Vagina (tissue), 2 donors: ENCODE results near the gene C19orf53. TPM values are rescaled to one million over a fixed set of nuclear protein-coding genes. Genes with fewer than 3 reads are reported as not detected.
"Not testable (repeated sequence)": the region's sequence is repeated elsewhere in the genome, so short reads cannot be mapped to it uniquely, and the experiment has no call there.

ENCODE experiments used
- DNase-seq, 2 donors: peaks; one replicate each; pipeline ENCODE4 v3.0.0-alpha.2; 2017; ENCODE audit errors: extremely low spot score in 2 of 2
- H3K27ac ChIP-seq: fragments of 200-600 bp; sonication (generic); one replicate; pipeline ENCODE4 v1.5.1; 2019
- H3K27me3 ChIP-seq: fragments of 200-600 bp; sonication (generic); one replicate; pipeline ENCODE4 v1.5.1; 2019
- H3K36me3 ChIP-seq, 2 donors: fragments of 200-600 bp; sonication (generic); one replicate each; pipeline ENCODE4 v1.5.1; 2017 to 2019
- H3K4me1 ChIP-seq: fragments of 200-600 bp; sonication (generic); one replicate; pipeline ENCODE4 v1.5.1; 2019
- H3K4me3 ChIP-seq, 2 donors: fragments of 200-600 bp; sonication (generic); 1 replicate in 1 of 2; 2 replicates in 1 of 2; pipeline ENCODE4 v1.5.1; 2016 to 2019
- H3K9me3 ChIP-seq: fragments of 200-600 bp; sonication (generic); one replicate; pipeline ENCODE4 v1.5.1; 2019
- POLR2A ChIP-seq, 2 donors: fragments of 450-650 bp; IDR thresholded peaks; one replicate each; pipeline ENCODE4 v1.6.1; 2017; ENCODE audit warnings: antibody characterized with exemption in 2 of 2, mild to moderate bottlenecking in 2 of 2, moderate library complexity in 2 of 2
- POLR2AphosphoS5 ChIP-seq, 2 donors: sonication (generic); formaldehyde crosslinking; IDR thresholded peaks; one replicate each; pipeline ENCODE4 v1.9.0; 2017; ENCODE audit warnings: antibody characterized with exemption in 2 of 2, mild to moderate bottlenecking in 2 of 2, low read depth in 1 of 2; ENCODE audit not compliant: insufficient read depth in 1 of 2
- intact Hi-C: fragments of 100-400 bp; cut with DNase I; formaldehyde crosslinking; loops from one replicate; pipeline ENCODE4 v1.15.1; 2023
- total RNA-seq: library from RNA; depleted of rRNA; stranded (reverse); fragments of >200 nt; gene quantifications from one replicate; pipeline ENCODE4 v1.2.3, GENCODE V29; 2016
- TF ChIP-seq, protein P1 (sequence below), 3 experiments: fragments of 450-650 bp in 2 of 3; fragments of 200-600 bp in 1 of 3; sonication (generic) in 1 of 3; IDR thresholded peaks; one replicate each; pipeline ENCODE4 v1.5.1; 2017 to 2019; ENCODE audit warnings: antibody characterized with exemption in 3 of 3, mild to moderate bottlenecking in 2 of 3, moderate library complexity in 2 of 3

The C19orf53 gene
- total RNA-seq, 1 donor from 2014 or later = 189 TPM

DNA sequence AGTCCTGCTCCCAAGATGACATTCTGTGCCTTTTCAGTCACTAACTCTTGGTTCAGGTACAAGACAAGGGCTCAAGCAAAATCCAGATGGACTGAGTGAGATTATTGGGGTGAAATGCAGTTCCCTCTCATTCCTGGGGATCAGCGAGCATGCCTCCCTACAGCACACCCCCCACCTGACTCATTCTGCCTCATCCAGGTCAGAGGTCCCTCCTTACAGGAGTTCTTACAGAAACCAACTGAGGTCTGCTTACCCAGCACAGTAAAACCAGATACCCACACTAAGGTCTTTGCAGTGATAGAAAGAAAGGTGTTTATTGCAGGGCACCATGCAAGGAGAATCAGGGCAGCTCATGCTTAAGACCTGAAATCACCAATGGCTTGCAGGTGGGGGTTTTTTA, 31.5 kb upstream of the C19orf53 start:
- intact Hi-C loops = no loop called here
- H3K36me3 ChIP-seq = no peaks in the 10 kb centered on the region
- H3K9me3 ChIP-seq = no peaks in the 10 kb centered on the region

DNA sequence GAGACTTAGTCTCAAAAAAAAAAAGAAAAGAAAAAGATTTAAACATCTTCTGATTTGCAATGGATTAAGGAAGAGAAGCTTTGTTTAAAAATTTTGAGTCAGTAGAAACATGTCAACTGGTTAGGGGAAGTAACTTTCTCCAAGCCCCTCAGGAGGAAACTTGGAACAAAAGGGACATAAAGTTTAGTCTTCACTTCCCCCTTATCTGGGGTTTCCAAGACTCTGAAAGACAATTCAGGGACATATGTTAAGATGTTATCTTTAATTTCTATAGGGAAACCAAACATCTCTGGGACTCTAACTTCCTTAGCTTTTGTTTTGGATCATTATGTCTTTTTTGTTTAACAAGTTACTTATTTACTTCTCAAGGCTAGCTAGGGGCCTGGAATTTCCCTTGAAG, 30.1 kb upstream of the C19orf53 start:
- no peak overlapping the region for H3K4me3 ChIP-seq
- TF ChIP-seq POLR2A (IDR thresholded peaks at IDR 0.05) (no peak), POLR2AphosphoS5 (IDR thresholded peaks at IDR 0.05; ENCODE audit: insufficient read depth in 1 of 2, low read depth in 1 of 2) (no peak)
- TF ChIP-seq, protein P1, sequence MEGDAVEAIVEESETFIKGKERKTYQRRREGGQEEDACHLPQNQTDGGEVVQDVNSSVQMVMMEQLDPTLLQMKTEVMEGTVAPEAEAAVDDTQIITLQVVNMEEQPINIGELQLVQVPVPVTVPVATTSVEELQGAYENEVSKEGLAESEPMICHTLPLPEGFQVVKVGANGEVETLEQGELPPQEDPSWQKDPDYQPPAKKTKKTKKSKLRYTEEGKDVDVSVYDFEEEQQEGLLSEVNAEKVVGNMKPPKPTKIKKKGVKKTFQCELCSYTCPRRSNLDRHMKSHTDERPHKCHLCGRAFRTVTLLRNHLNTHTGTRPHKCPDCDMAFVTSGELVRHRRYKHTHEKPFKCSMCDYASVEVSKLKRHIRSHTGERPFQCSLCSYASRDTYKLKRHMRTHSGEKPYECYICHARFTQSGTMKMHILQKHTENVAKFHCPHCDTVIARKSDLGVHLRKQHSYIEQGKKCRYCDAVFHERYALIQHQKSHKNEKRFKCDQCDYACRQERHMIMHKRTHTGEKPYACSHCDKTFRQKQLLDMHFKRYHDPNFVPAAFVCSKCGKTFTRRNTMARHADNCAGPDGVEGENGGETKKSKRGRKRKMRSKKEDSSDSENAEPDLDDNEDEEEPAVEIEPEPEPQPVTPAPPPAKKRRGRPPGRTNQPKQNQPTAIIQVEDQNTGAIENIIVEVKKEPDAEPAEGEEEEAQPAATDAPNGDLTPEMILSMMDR (IDR thresholded peaks at IDR 0.05) = no peak
- H3K27me3 ChIP-seq = no peaks in the 10 kb centered on the region
- DNase-seq = no peak
- H3K27ac ChIP-seq = no peak overlapping the region
- peaks cover 11% of the 10 kb centered on the region for H3K4me1 ChIP-seq
- intact Hi-C loops = no loop called here
- H3K9me3 ChIP-seq = no peaks in the 10 kb centered on the region
- H3K36me3 ChIP-seq = no peaks in the 10 kb centered on the region

More for the DNA sequence above, 31.5 kb upstream of the C19orf53 start:
- Histone ChIP-seq H3K4me3 (no peak overlapping the region), H3K27ac (no peak overlapping the region), H3K27me3 (no peaks in the 10 kb centered on the region), H3K4me1 (no peaks in the 10 kb centered on the region)
- TF ChIP-seq POLR2A (IDR thresholded peaks at IDR 0.05) = no peak
- no peak for TF ChIP-seq POLR2AphosphoS5 (IDR thresholded peaks at IDR 0.05; ENCODE audit: insufficient read depth in 1 of 2, low read depth in 1 of 2)
- TF ChIP-seq, protein P1 (IDR thresholded peaks at IDR 0.05) = no peak
- DNase-seq = no peak

DNA sequence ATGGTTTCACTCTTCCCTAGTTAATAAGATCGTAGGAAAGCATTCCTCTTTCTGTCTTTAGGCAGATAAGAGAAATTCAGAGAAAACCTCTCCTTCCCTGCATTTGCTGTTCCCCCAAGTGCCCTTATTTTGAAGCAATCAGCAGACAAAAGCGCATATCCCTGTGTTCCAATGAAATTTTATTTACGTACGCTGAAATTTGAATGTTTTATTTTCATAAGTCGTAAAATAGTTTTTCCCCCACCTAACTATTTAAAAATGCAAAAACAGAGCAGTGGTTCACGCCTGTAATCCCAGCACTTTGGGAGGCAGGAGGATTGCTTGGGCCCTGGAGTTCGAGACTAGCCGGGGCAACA, 27.2 kb upstream of the C19orf53 start:
- intact Hi-C loops = no loop called here
- H3K9me3 ChIP-seq = no peaks in the 10 kb centered on the region
- TF ChIP-seq POLR2A (IDR thresholded peaks at IDR 0.05) = no peak
- TF ChIP-seq POLR2AphosphoS5 (IDR thresholded peaks at IDR 0.05; ENCODE audit: insufficient read depth in 1 of 2, low read depth in 1 of 2) = no peak
- TF ChIP-seq, protein P1 (IDR thresholded peaks at IDR 0.05) = no peak
- peaks cover 0 to 7% of the 10 kb centered on the region in 2 donors for H3K36me3 ChIP-seq
- H3K4me3 ChIP-seq = peak overlapping the region; percentile 85 to 87
- H3K27ac ChIP-seq = peak overlapping the region; percentile 25
- H3K4me1 ChIP-seq = peaks cover 13% of the 10 kb centered on the region
- DNase-seq = no peak
- H3K27me3 ChIP-seq = no peaks in the 10 kb centered on the region

DNA sequence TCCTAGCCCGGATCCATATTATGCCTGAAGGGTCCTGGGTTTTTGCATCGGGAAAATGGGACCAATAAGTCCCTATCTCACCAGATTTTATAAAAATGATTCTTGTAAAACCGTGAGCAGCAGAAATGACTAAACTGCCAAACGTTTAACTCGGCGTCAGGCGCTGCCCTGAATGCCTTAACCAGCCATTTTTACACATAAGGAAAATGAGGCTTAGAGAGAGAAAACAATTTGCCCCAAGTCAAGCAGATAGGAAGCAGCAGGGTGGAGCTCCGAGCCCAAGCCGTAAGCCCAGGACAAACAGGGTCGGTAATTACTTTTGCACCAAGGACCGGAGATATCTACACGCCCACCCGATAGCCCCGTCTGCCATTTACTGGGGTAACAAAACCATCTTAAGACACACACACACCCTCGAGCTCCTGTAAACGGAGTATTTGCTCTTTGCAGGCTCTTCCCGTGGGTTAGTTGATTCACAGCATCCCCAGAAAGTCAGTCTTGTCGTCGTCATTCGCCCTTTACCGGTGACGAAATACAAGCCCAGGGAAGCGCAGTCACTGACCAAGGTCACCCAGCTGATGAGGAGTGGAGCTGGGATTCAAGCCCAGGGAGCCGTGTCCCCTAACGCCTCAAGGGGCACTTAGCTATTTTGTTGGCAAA, 26.0 kb upstream of the C19orf53 start:
- peaks cover 13% of the 10 kb centered on the region for H3K4me1 ChIP-seq
- peak overlapping the region; percentile 88 for H3K27ac ChIP-seq
- DNase-seq = no peak
- H3K27me3 ChIP-seq = no peaks in the 10 kb centered on the region
- H3K36me3 ChIP-seq = peaks cover 0 to 18% of the 10 kb centered on the region in 2 donors
- H3K4me3 ChIP-seq = peak overlapping the region; percentile 85 to 87
- intact Hi-C loops = no loop called here
- H3K9me3 ChIP-seq = no peaks in the 10 kb centered on the region
- no peak for TF ChIP-seq POLR2A (IDR thresholded peaks at IDR 0.05)
- TF ChIP-seq, protein P1 (IDR thresholded peaks at IDR 0.05) = no peak
- TF ChIP-seq POLR2AphosphoS5 (IDR thresholded peaks at IDR 0.05; ENCODE audit: insufficient read depth in 1 of 2, low read depth in 1 of 2) = no peak

DNA sequence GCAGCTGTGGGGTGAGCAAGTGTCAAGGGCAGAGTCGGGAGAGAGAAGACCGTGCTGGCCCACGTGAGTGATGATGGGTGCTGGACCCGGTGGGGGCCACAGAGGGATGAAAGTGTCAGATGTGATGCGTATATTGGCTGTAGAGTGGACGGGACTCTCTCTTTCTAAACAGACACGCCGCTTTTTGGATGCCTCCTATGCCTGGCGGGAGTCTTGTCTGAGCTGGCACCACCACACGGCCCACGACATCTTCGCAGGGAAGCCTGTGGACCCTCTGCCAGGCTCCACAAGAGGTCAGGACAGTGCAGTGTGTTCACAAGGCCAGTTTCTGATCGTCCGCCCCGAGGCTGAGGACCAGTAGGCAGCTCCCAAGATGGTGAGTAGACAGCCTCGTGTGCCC, 22.8 kb upstream of the C19orf53 start:
- no peak for DNase-seq
- H3K27ac ChIP-seq = no peak overlapping the region
- intact Hi-C loops = no loop called here
- no peaks in the 10 kb centered on the region for H3K9me3 ChIP-seq
- H3K27me3 ChIP-seq = no peaks in the 10 kb centered on the region
- H3K4me1 ChIP-seq = peaks cover 13% of the 10 kb centered on the region
- no peak for TF ChIP-seq POLR2A (IDR thresholded peaks at IDR 0.05)
- TF ChIP-seq POLR2AphosphoS5 (IDR thresholded peaks at IDR 0.05; ENCODE audit: insufficient read depth in 1 of 2, low read depth in 1 of 2) = no peak
- TF ChIP-seq, protein P1 (IDR thresholded peaks at IDR 0.05) = no peak
- H3K4me3 ChIP-seq = no peak overlapping the region
- peaks cover 3 to 50% of the 10 kb centered on the region in 2 donors for H3K36me3 ChIP-seq

DNA sequence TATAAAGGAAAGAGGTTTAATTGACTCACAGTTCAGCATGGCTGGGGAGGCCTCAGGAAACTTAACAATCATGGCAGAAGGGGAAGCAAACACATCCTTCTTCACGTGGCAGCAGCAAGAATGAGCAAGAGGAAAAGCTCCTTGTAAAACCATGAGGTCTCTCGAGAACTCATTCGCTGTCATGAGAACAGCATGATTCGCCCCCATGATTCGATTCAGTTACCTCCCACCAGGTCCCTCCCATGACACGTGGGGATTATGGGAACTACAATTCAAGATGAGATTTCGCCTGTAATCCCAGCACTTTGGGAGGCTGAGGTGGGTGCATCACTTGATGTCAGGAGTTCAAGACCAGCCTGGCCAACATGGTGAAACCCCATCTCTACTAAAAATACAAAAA, 20.6 kb upstream of the C19orf53 start:
- H3K9me3 ChIP-seq, H3K4me3 ChIP-seq, intact Hi-C loops, H3K4me1 ChIP-seq, H3K27me3 ChIP-seq, DNase-seq, H3K27ac ChIP-seq: not testable (repeated sequence)
- peaks cover 3 to 70% of the 10 kb centered on the region in 2 donors for H3K36me3 ChIP-seq
